Measurements from ENCODE around the gene TMEM270. TPM values are rescaled to one million over a fixed set of nuclear protein-coding genes. Genes with fewer than 3 reads are reported as not detected.
"Not testable (repeated sequence)": the region's sequence is repeated elsewhere in the genome, so short reads cannot be mapped to it uniquely, and the experiment has no call there.

TMEM270 gene
- total RNA-seq, 3 donors from 2014 or later = not detected

- DNase-seq (no peak), ATAC-seq (no peak)
- intact Hi-C loops (cut with DNase I, micrococcal nuclease) = no loop called here
- H3K36me3 ChIP-seq (ENCODE audit: low read depth) = no peaks in the 10 kb centered on the region
- H3K4me3 ChIP-seq = no peak overlapping the region
- no peaks in the 10 kb centered on the region for H3K9me3 ChIP-seq
- no peak for TF ChIP-seq CTCF (IDR thresholded peaks at IDR 0.05)
- H3K4me1 ChIP-seq (ENCODE audit: low read depth) = peaks cover 7% of the 10 kb centered on the region
Measured at GRCh38 chr7:73820013-73820412, 40.9 kb upstream of the TMEM270 start.

DNA sequence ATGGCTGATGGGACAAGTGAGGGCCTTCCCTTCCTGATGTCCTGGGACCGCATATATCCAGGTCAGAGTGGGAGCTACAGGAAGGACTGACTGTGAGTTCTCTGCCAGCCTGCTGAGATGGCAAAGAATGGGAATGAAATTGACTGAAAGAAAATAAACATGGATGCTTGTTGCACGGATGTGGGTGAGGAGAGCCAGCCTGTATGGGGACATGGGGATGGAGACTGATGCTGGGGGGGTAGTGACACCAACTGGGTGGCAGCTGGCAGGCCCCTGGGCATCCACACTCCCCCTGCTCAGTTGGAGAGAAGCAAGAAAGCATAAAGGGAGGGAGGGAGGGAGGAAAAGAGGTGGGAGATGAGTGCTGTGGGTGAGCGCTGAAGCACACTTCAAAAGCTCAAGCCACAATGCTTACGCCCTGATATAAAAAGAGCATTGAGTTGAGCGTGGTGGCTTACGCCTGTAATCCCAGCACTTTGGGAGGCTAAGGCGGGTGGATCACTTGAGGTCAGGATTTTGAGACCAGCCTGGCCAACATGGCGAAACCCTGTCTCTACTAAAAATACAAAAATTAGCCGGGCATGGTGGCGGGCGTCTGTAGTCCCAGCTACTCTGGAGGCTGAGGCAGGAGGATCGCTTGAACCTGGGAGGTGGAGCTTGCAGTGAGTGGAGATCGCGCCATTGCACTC, 39.2 kb upstream of the TMEM270 start:
- peak in 1 of 3 donors; percentile 33 for DNase-seq
- ATAC-seq; H3K9me3 ChIP-seq; H3K36me3 ChIP-seq (ENCODE audit: low read depth); H3K4me3 ChIP-seq; intact Hi-C loops (cut with DNase I, micrococcal nuclease): not testable (repeated sequence)
- peaks cover 18% of the 10 kb centered on the region for H3K4me1 ChIP-seq (ENCODE audit: low read depth)

DNA sequence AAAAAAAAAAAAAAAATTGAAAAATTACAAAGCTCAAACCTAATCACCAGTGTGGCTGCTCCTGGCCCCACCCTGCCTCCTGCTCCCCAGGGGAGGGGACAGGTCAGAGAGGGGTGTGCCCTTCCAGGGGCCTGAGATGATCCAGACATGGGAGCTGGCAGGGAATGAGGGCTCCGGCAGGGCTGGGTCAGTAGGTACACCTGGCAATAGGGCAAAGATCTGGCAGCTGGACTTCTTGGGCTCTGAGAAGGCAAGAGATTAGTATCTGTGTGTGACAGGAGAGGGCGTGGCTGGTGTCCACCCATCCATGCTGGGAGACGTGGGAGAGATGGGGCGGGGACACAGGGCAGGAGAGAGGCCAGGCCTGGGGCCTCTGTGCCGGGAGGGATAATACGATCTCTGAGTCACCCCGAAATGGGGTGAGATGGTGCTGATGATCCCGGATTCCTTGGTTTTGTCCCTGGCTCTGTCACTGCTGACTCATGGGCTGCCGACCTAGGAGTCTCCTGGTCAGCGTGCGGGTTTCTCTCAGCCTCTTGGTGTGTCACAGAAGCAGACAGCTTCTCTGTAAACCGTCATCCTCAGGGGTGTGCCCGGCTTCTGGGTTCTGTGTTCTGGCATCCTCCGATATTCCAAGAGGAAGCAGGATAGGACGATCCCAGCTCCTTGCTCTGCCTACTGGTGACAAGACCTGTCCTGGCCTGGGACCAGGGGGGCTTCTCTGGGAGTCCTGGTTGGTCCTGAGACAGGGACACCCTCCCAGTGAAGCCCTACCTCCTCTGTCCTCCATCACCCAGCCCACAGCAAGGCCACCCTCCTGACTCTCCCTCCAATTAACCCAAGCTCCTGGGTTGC, 38.4 kb upstream of the TMEM270 start:
- peak; percentile 90 to 94 (median 92) for DNase-seq
- TF ChIP-seq CTCF (IDR thresholded peaks at IDR 0.05) = no peak
- Histone ChIP-seq H3K36me3 (ENCODE audit: low read depth) (no peaks in the 10 kb centered on the region), H3K4me3 (no peak overlapping the region), H3K9me3 (no peaks in the 10 kb centered on the region), H3K4me1 (ENCODE audit: low read depth) (peaks cover 26% of the 10 kb centered on the region)
- ATAC-seq = peak; percentile 89
- intact Hi-C loops (cut with DNase I, micrococcal nuclease) = no loop called here

DNA sequence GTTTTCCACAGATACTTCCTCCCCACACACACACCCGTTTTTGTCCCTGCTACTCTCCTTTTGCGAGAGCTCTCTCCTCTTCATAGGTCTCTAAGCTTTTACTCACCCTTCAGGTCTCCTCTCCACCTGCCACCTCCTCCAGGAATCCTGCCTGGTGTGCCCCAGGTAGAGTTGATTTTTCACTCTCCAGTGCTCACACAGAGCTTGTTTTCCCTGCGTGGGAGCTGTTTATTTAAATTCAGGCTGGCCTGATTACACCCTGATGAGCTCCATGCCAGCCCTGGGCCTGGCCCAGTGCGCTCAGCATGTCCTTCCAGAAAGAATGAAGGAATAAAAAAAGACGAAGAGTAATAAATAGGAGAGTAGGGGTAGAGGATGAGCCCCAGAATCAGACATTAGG, 37.7 kb upstream of the TMEM270 start:
- H3K9me3 ChIP-seq = no peaks in the 10 kb centered on the region
- H3K4me3 ChIP-seq = no peak overlapping the region
- no peak for ATAC-seq
- H3K4me1 ChIP-seq (ENCODE audit: low read depth) = peaks cover 29% of the 10 kb centered on the region
- intact Hi-C loops (cut with DNase I, micrococcal nuclease) = no loop called here
- peak in 2 of 3 donors; percentile 6 to 41 for DNase-seq
- no peaks in the 10 kb centered on the region for H3K36me3 ChIP-seq (ENCODE audit: low read depth)
- no peak for TF ChIP-seq CTCF (IDR thresholded peaks at IDR 0.05)

DNA sequence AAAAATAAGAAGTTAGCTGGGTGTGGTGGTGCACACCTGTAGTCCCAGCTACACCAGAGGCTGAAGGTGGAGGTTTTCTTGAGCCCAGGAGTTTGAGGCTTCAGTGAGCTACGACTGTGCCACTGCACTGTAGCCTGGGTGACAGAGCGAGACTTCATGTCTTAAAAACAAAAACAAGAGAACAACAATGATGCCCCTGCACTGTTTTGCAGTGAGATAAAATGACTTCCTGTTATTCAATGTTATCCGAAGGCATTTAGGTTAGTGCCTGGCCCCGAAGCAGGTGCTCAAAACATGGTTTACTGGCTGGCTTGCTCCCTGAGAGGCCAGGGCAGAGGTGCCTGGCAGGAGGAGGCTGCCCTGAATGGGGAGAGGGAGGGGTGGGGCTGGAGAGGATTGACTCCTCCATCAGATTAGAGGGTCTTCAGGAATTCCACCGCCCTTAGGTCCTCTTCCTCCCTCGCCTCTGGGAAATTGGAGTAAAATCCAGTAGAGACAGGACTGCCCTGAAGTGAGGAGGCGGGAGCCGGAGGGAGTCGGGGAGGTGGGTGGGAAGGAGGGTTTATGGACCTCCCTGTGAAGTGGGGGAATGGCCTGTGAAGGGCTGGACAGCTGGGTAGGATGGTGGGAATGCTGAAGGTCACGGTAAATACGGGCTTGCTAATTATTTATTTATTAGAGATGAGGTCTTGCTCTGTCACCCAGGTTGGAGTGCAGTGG, 36.9 kb upstream of the TMEM270 start:
- ATAC-seq = no peak
- intact Hi-C loops (cut with DNase I, micrococcal nuclease) = no loop called here
- DNase-seq = peak in 2 of 3 donors; percentile 19 to 27
- H3K9me3 ChIP-seq = no peaks in the 10 kb centered on the region
- H3K4me1 ChIP-seq (ENCODE audit: low read depth) = peaks cover 35% of the 10 kb centered on the region
- no peaks in the 10 kb centered on the region for H3K36me3 ChIP-seq (ENCODE audit: low read depth)
- TF ChIP-seq CTCF (IDR thresholded peaks at IDR 0.05) = no peak
- no peak overlapping the region for H3K4me3 ChIP-seq

Measured in mucosa of descending colon (tissue), 3 donors.